ENCODE results near the gene ATG4D.
A peak's percentile ranks its signal among the peaks of the same experiment; 100 is the strongest.

The ATG4D gene

GRCh38 chr19:10502524-10503001, 41.1 kb upstream of the ATG4D start (continued):
- TF ChIP-seq ZFP41 (tag by site-specific recombination; IDR thresholded peaks at IDR 0.05; ENCODE audit: borderline replicate concordance) (no peak), OVOL3 (tag by site-specific recombination; IDR thresholded peaks at IDR 0.05) (no peak), ZNF529 (tag by site-specific recombination; IDR thresholded peaks at IDR 0.05; ENCODE audit: insufficient replicate concordance) (no peak), OSR2 (tag by site-specific recombination; IDR thresholded peaks at IDR 0.05) (0 out of 2 replicates have a peak, but pooled peaks have one; percentile 7), GLIS1 (tag by site-specific recombination; IDR thresholded peaks at IDR 0.05) (no peak), ZNF426 (tag by site-specific recombination; IDR thresholded peaks at IDR 0.05) (no peak), IKZF3 (tag by site-specific recombination; IDR thresholded peaks at IDR 0.05) (no peak), BCL11B (tag by site-specific recombination; IDR thresholded peaks at IDR 0.05; ENCODE audit: low read depth) (no peak), ZBTB17 (tag by site-specific recombination; IDR thresholded peaks at IDR 0.05) (no peak), MYNN (tag by site-specific recombination; IDR thresholded peaks at IDR 0.05; ENCODE audit: borderline replicate concordance) (peak; percentile 100), ZNF274 (IDR thresholded peaks at IDR 0.05; ENCODE audit: low read length) (no peak), ZNF274 (tag by site-specific recombination; IDR thresholded peaks at IDR 0.05; ENCODE audit: borderline replicate concordance) (no peak), ZNF654 (tag by site-specific recombination; IDR thresholded peaks at IDR 0.05; ENCODE audit: low read depth) (no peak), ZIC2 (tag by site-specific recombination; IDR thresholded peaks at IDR 0.05) (peak; percentile 91), ZNF146 (tag by site-specific recombination; IDR thresholded peaks at IDR 0.05) (0 out of 2 replicates have a peak, but pooled peaks have one; percentile 5), ZNF391 (tag by site-specific recombination; IDR thresholded peaks at IDR 0.05; ENCODE audit: borderline replicate concordance, low read depth) (0 out of 2 replicates have a peak, but pooled peaks have one; percentile 1), ZBTB11 (tag by site-specific recombination; conservative IDR thresholded peaks at IDR 0.05; ENCODE audit: low read depth) (no peak; the same call in 1 of the 2 replicates), WT1 (tag by site-specific recombination; IDR thresholded peaks at IDR 0.05) (no peak), SETDB1 (IDR thresholded peaks at IDR 0.05; ENCODE audit: insufficient read length, low read length) (no peak), ZNF777 (tag by site-specific recombination; IDR thresholded peaks at IDR 0.05; ENCODE audit: borderline replicate concordance) (no peak; the same call in 1 of the 2 replicates), ZNF626 (tag by site-specific recombination; IDR thresholded peaks at IDR 0.05) (no peak; the same call in 1 of the 2 replicates), ZNF768 (tag by site-specific recombination; IDR thresholded peaks at IDR 0.05) (no peak), ZNF398 (tag by site-specific recombination; IDR thresholded peaks at IDR 0.05) (no peak; the same call in 1 of the 2 replicates), INSM2 (tag by site-specific recombination; IDR thresholded peaks at IDR 0.05) (peak; percentile 9; the same call in 1 of the 2 replicates)
- TF ChIP-seq, protein P1, sequence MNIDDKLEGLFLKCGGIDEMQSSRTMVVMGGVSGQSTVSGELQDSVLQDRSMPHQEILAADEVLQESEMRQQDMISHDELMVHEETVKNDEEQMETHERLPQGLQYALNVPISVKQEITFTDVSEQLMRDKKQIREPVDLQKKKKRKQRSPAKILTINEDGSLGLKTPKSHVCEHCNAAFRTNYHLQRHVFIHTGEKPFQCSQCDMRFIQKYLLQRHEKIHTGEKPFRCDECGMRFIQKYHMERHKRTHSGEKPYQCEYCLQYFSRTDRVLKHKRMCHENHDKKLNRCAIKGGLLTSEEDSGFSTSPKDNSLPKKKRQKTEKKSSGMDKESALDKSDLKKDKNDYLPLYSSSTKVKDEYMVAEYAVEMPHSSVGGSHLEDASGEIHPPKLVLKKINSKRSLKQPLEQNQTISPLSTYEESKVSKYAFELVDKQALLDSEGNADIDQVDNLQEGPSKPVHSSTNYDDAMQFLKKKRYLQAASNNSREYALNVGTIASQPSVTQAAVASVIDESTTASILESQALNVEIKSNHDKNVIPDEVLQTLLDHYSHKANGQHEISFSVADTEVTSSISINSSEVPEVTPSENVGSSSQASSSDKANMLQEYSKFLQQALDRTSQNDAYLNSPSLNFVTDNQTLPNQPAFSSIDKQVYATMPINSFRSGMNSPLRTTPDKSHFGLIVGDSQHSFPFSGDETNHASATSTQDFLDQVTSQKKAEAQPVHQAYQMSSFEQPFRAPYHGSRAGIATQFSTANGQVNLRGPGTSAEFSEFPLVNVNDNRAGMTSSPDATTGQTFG (tag by site-specific recombination; IDR thresholded peaks at IDR 0.05; ENCODE audit: borderline replicate concordance) = no peak
- TF ChIP-seq, protein P2, sequence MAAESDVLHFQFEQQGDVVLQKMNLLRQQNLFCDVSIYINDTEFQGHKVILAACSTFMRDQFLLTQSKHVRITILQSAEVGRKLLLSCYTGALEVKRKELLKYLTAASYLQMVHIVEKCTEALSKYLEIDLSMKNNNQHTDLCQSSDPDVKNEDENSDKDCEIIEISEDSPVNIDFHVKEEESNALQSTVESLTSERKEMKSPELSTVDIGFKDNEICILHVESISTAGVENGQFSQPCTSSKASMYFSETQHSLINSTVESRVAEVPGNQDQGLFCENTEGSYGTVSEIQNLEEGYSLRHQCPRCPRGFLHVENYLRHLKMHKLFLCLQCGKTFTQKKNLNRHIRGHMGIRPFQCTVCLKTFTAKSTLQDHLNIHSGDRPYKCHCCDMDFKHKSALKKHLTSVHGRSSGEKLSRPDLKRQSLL (tag by site-specific recombination; IDR thresholded peaks at IDR 0.05) = peak; percentile 96
- TF ChIP-seq, protein P3, sequence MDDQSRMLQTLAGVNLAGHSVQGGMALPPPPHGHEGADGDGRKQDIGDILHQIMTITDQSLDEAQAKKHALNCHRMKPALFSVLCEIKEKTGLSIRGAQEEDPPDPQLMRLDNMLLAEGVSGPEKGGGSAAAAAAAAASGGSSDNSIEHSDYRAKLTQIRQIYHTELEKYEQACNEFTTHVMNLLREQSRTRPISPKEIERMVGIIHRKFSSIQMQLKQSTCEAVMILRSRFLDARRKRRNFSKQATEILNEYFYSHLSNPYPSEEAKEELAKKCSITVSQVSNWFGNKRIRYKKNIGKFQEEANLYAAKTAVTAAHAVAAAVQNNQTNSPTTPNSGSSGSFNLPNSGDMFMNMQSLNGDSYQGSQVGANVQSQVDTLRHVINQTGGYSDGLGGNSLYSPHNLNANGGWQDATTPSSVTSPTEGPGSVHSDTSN (CRISPR knock-in tag; IDR thresholded peaks at IDR 0.05) = no peak
